SU-DHL-6 (cell line): ENCODE results near the gene KLF16.

ENCODE experiments used
- H2AFZ ChIP-seq: fragments of 200-600 bp; sonication (generic); 2 replicates; pipeline ENCODE4 v1.6.1; 2014; ENCODE audit warnings: low read depth, mild to moderate bottlenecking, moderate library complexity, mixed read lengths, antibody characterized with exemption, low read length; ENCODE audit not compliant: severe bottlenecking
- H3F3A ChIP-seq: fragments of 200-600 bp; shearing (Covaris generic); 2 replicates; pipeline ENCODE4 v1.6.0; 2016; ENCODE audit warnings: antibody characterized with exemption, mild to moderate bottlenecking; ENCODE audit not compliant: insufficient read depth
- H3K27ac ChIP-seq: fragments of 200-600 bp; sonication (generic); 2 replicates; pipeline ENCODE4 v1.5.1; 2016; ENCODE audit warnings: low read depth, mild to moderate bottlenecking, low read length, moderate library complexity, mixed read lengths
- H3K27me3 ChIP-seq: fragments of 200-600 bp; sonication (generic), shearing (Covaris generic); 2 replicates; pipeline ENCODE4 v1.6.0; 2014; ENCODE audit warnings: mild to moderate bottlenecking, low read length
- H3K36me3 ChIP-seq: fragments of 200-600 bp; sonication (generic); 2 replicates; pipeline ENCODE4 v1.6.1; 2014; ENCODE audit warnings: mild to moderate bottlenecking, low read length, mixed read lengths
- H3K4me2 ChIP-seq: fragments of 300-600, 200-600 bp; shearing (Covaris generic), sonication (generic); 2 replicates; pipeline ENCODE4 v1.6.0; 2014; ENCODE audit warnings: low read length, low read depth, mild to moderate bottlenecking; ENCODE audit not compliant: poor library complexity, severe bottlenecking
- H3K4me3 ChIP-seq: fragments of 200-600 bp; sonication (generic); 2 replicates; pipeline ENCODE4 v1.5.1; 2014; ENCODE audit warnings: antibody characterized with exemption, low read length, mild to moderate bottlenecking, mixed read lengths; ENCODE audit not compliant: insufficient read depth, poor library complexity, severe bottlenecking
- H3K79me2 ChIP-seq: fragments of 200-600 bp; sonication (generic); 2 replicates; pipeline ENCODE4 v1.6.1; 2014; ENCODE audit warnings: mild to moderate bottlenecking, low read length, moderate library complexity; ENCODE audit not compliant: insufficient read depth
- H3K9ac ChIP-seq: fragments of 200-600 bp; sonication (generic); 2 replicates; pipeline ENCODE4 v1.7.0; 2014; ENCODE audit warnings: mild to moderate bottlenecking, low read length
- H3K9me2 ChIP-seq: fragments of 200-600 bp; sonication (generic); replicated peaks from 2 replicates; pipeline ENCODE4 v1.6.1; 2014; ENCODE audit warnings: low read length; ENCODE audit not compliant: insufficient read depth
- H3K9me3 ChIP-seq: fragments of 200-600 bp; sonication (generic); 2 replicates; pipeline ENCODE4 v1.6.1; 2014; ENCODE audit warnings: low read length, mixed read lengths; ENCODE audit not compliant: insufficient read depth
- H4K20me1 ChIP-seq: fragments of 200-600 bp; sonication (generic); 2 replicates; pipeline ENCODE4 v1.6.1; 2014; ENCODE audit warnings: low read depth, mild to moderate bottlenecking, antibody characterized with exemption, low read length, moderate library complexity, mixed read lengths
- EZH2phosphoT487 ChIP-seq: fragments of 200-600 bp; sonication (generic), shearing (Covaris generic); conservative IDR thresholded peaks from 2 replicates; pipeline ENCODE4 v1.6.1; 2018; ENCODE audit warnings: mild to moderate bottlenecking, antibody characterized with exemption, low read length, moderate library complexity, mixed read lengths
- TF ChIP-seq, protein P1 (sequence below): fragments of 200-600 bp; sonication (generic); IDR thresholded peaks from one replicate; pipeline ENCODE4 v1.5.1; 2017; ENCODE audit warnings: antibody characterized with exemption, mild to moderate bottlenecking, low read length, moderate library complexity; ENCODE audit not compliant: insufficient read depth, poor library complexity, severe bottlenecking

KLF16 gene

DNA sequence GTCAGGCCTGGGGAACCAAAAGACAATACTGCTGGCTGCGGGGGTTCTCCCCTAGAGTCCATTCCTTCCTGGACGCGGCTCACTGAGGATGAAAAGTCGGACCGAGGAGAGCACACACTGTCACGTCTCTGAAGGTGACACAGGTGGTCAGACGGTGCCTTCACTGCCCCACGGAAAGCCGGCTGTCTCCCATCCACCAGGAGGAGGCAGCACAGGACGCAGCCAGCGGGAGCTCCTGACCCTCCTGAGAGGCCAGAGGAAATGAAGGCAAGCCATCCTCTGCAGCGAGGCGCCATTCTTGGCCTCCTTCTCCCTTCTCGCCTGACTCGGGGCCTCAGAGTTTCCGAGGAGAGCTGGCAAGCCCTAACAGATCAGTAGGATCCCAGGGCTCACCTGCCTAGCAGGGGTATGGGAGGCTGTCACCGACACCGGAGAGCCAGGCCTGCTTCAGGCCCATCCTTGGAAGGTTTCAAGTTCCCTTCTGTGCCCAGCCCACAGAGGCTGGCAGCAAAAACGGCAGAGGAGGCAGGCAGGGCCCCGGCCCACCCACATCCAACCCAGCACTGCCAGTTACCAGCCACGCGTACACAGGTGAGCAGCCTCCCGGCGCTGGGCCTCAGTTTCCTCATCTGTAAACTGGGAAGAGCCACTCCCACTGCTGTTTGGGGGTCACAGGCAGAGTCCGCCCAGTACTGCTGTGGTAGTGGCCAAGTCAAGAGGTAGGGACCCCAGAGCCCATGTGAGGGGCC is 19.6 kb downstream of the KLF16 start:
- Histone ChIP-seq H2AFZ (no peak overlapping the region), H3K36me3 (no peaks in the 10 kb centered on the region), H3K79me2 (peaks cover 94% of the 10 kb centered on the region), H4K20me1 (peaks cover 7% of the 10 kb centered on the region; the same call in 1 of the 2 replicates), H3K9ac (no peak overlapping the region), H3K27ac (no peak overlapping the region), H3K9me3 (no peaks in the 10 kb centered on the region), H3K4me2 (no peak overlapping the region), H3F3A (peaks cover under 1% of the 10 kb centered on the region; the same call in 1 of the 2 replicates), H3K27me3 (no peaks in the 10 kb centered on the region), H3K9me2 (no peaks in the 10 kb centered on the region), H3K4me3 (no peak overlapping the region)
- TF ChIP-seq EZH2phosphoT487: no peak
- TF ChIP-seq, protein P1, sequence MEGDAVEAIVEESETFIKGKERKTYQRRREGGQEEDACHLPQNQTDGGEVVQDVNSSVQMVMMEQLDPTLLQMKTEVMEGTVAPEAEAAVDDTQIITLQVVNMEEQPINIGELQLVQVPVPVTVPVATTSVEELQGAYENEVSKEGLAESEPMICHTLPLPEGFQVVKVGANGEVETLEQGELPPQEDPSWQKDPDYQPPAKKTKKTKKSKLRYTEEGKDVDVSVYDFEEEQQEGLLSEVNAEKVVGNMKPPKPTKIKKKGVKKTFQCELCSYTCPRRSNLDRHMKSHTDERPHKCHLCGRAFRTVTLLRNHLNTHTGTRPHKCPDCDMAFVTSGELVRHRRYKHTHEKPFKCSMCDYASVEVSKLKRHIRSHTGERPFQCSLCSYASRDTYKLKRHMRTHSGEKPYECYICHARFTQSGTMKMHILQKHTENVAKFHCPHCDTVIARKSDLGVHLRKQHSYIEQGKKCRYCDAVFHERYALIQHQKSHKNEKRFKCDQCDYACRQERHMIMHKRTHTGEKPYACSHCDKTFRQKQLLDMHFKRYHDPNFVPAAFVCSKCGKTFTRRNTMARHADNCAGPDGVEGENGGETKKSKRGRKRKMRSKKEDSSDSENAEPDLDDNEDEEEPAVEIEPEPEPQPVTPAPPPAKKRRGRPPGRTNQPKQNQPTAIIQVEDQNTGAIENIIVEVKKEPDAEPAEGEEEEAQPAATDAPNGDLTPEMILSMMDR: no peak

DNA sequence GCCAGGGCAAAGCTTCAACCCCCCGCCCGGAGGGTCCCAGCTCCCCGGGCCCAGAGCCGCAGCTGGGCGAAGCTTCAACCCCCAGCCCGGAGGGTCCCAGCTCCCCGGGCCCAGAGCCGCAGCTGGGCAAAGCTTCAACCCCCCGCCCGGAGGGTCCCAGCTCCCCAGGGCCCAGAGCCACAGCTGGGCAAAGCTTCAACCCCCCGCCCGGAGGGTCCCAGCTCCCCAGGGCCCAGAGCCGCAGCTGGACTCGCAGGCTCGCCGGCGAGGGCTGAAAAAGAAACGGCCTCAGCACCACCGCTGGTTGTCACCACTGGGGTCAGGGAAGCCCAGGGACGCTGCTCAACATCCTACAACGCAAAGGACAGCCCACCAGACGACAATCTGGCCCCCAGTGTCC is 20.3 kb downstream of the KLF16 start:
- H3K4me3 ChIP-seq: no peak overlapping the region
- TF ChIP-seq EZH2phosphoT487: no peak
- TF ChIP-seq, protein P1: no peak
- no peaks in the 10 kb centered on the region for H3K27me3 ChIP-seq
- no peaks in the 10 kb centered on the region for H3F3A ChIP-seq
- no peak overlapping the region for H3K9ac ChIP-seq
- no peaks in the 10 kb centered on the region for H3K36me3 ChIP-seq
- H4K20me1 ChIP-seq: peaks cover 7% of the 10 kb centered on the region; the same call in 1 of the 2 replicates
- H3K4me2 ChIP-seq: no peak overlapping the region
- no peak overlapping the region for H3K27ac ChIP-seq
- H3K79me2 ChIP-seq: peaks cover 98% of the 10 kb centered on the region
- no peaks in the 10 kb centered on the region for H3K9me2 ChIP-seq
- no peak overlapping the region for H2AFZ ChIP-seq
- no peaks in the 10 kb centered on the region for H3K9me3 ChIP-seq

DNA sequence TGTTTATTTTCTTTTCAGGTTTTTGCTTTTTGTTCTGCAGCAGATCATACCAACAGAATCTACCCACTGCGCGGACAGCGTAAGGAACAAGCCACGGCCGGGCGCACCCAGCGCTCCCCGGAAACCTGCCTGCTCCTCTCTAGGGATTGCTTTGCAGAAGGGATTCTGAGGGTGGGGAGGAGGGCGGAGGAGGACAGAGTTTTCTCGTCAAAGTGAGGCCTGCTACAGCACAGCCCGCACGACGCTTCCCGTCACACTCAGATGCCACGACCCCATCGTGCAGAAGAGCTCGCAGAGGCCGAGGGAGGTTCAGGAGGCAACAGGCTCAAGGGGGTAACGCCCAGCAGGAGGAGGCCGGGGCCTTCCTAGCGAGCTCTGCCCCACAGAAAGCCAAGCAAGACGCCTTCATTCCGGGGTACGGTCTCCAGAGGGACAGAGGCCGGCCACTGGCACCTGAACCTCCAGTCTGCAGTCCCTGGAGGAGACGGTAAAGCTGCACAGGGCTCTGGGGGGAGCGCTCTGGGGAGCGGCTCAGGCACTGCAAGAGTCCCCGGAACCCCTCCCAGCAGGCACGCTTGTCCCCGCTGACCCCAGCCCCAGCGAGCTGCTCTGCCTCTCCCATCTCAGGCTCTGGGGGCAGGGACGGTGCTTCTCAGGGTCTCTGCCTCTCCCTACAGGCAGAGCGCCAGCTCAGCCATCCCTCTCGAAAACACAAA is 22.0 kb downstream of the KLF16 start:
- peaks cover 10% of the 10 kb centered on the region; the same call in 1 of the 2 replicates for H4K20me1 ChIP-seq
- peaks cover 98% of the 10 kb centered on the region for H3K79me2 ChIP-seq
- no peak for TF ChIP-seq EZH2phosphoT487
- TF ChIP-seq, protein P1: no peak
- no peaks in the 10 kb centered on the region for H3F3A ChIP-seq
- H3K4me3 ChIP-seq: no peak overlapping the region
- H3K4me2 ChIP-seq: no peak overlapping the region
- H3K36me3 ChIP-seq: no peaks in the 10 kb centered on the region
- no peak overlapping the region for H2AFZ ChIP-seq
- H3K27me3 ChIP-seq: no peaks in the 10 kb centered on the region
- H3K27ac ChIP-seq: no peak overlapping the region
- no peaks in the 10 kb centered on the region for H3K9me3 ChIP-seq
- H3K9ac ChIP-seq: no peak overlapping the region
- no peaks in the 10 kb centered on the region for H3K9me2 ChIP-seq
